ENCODE data around the gene PJVK.
A peak's percentile ranks its signal among the peaks of the same experiment; 100 is the strongest.

The PJVK gene

GRCh38 chr2:178449700-178450523, 1.3 kb upstream of the PJVK start:
- Histone ChIP-seq H3K14ac (ENCODE audit: low read length) (peak overlapping the region; percentile 63), H3K4ac (ENCODE audit: low read depth, low read length) (peak overlapping the region; percentile 87), H3K18ac (ENCODE audit: low read length) (peak overlapping the region; percentile 30), H3K23ac (ENCODE audit: low read length) (no peak overlapping the region), H2BK12ac (ENCODE audit: low read length) (no peak overlapping the region), H2AFZ (ENCODE audit: insufficient read depth, low read length, poor library complexity) (peak overlapping the region; percentile 48), H3K27me3 (ENCODE audit: insufficient read depth, low read length) (no peaks in the 10 kb centered on the region), H2AK5ac (ENCODE audit: low read length) (no peak overlapping the region), H3K79me1 (ENCODE audit: low read length) (peaks cover 11% of the 10 kb centered on the region), H3K4me1 (ENCODE audit: control insufficient read depth in 1 of 2, insufficient read depth in 2 of 2, low read length in 2 of 2) (peaks cover 7 to 11% of the 10 kb centered on the region in 2 experiments), H3K27ac (ENCODE audit: low read depth, low read length) (peak overlapping the region; percentile 57), H3K9me3 (ENCODE audit: insufficient read depth, low read depth, low read length) (no peaks in the 10 kb centered on the region), H2BK120ac (ENCODE audit: insufficient read depth, low read length, poor library complexity) (no peak overlapping the region), H2BK5ac (ENCODE audit: low read depth, low read length, poor library complexity) (no peak overlapping the region), H3K36me3 (ENCODE audit: control insufficient read depth in 1 of 2, insufficient read depth in 2 of 2, low read length in 2 of 2) (peaks cover 8 to 18% of the 10 kb centered on the region in 2 experiments), H3K9ac (ENCODE audit: low read length) (peak overlapping the region; percentile 70), H4K12ac (ENCODE audit: low read depth, low read length) (no peak overlapping the region), H3K79me2 (ENCODE audit: control insufficient read depth, insufficient read depth, low read length, poor library complexity) (peaks cover 6% of the 10 kb centered on the region), H3K4me2 (ENCODE audit: low read length) (peak overlapping the region; percentile 64), H4K8ac (ENCODE audit: low read depth, low read length) (peak overlapping the region; percentile 69), H3K4me3 (ENCODE audit: low read depth, low read length) (peak overlapping the region; percentile 99), H4K91ac (ENCODE audit: low read depth, low read length) (peak overlapping the region; percentile 11)
- peak in 1 of 2 donors; percentile 2 for DNase-seq
- WGBS (ENCODE audit: extremely low coverage, insufficient coverage, insufficient read length), result no CpG with 5 or more reads among the region's 18 CpGs

GRCh38 chr2:178450524-178450773, 729 bp upstream of the PJVK start:
- H3K4ac ChIP-seq (ENCODE audit: low read depth, low read length), result peak overlapping the region; percentile 87
- H4K12ac ChIP-seq (ENCODE audit: low read depth, low read length), result no peak overlapping the region
- H2AFZ ChIP-seq (ENCODE audit: insufficient read depth, low read length, poor library complexity), result peak overlapping the region; percentile 48
- H3K14ac ChIP-seq (ENCODE audit: low read length), result peak overlapping the region; percentile 63
- peak overlapping the region; percentile 11 for H4K91ac ChIP-seq (ENCODE audit: low read depth, low read length)
- no peaks in the 10 kb centered on the region for H3K9me3 ChIP-seq (ENCODE audit: insufficient read depth, low read depth, low read length)
- DNase-seq, result peak; percentile 87 to 88
- H3K79me1 ChIP-seq (ENCODE audit: low read length), result peaks cover 11% of the 10 kb centered on the region
- peak overlapping the region; percentile 69 for H4K8ac ChIP-seq (ENCODE audit: low read depth, low read length)
- no peak overlapping the region for H3K23ac ChIP-seq (ENCODE audit: low read length)
- H2AK5ac ChIP-seq (ENCODE audit: low read length), result no peak overlapping the region
- H3K4me3 ChIP-seq (ENCODE audit: low read depth, low read length), result peak overlapping the region; percentile 99
- no peak overlapping the region for H2BK12ac ChIP-seq (ENCODE audit: low read length)
- H3K27me3 ChIP-seq (ENCODE audit: insufficient read depth, low read length), result no peaks in the 10 kb centered on the region
- H3K4me1 ChIP-seq (ENCODE audit: control insufficient read depth in 1 of 2, insufficient read depth in 2 of 2, low read length in 2 of 2), result peaks cover 7 to 11% of the 10 kb centered on the region in 2 experiments
- peak overlapping the region; percentile 64 for H3K4me2 ChIP-seq (ENCODE audit: low read length)
- peaks cover 6% of the 10 kb centered on the region for H3K79me2 ChIP-seq (ENCODE audit: control insufficient read depth, insufficient read depth, low read length, poor library complexity)
- H2BK5ac ChIP-seq (ENCODE audit: low read depth, low read length, poor library complexity), result no peak overlapping the region
- H2BK120ac ChIP-seq (ENCODE audit: insufficient read depth, low read length, poor library complexity), result no peak overlapping the region
- WGBS (ENCODE audit: extremely low coverage, insufficient coverage, insufficient read length), result no CpG with 5 or more reads among the region's 25 CpGs
- H3K27ac ChIP-seq (ENCODE audit: low read depth, low read length), result peak overlapping the region; percentile 57
- H3K36me3 ChIP-seq (ENCODE audit: control insufficient read depth in 1 of 2, insufficient read depth in 2 of 2, low read length in 2 of 2), result peaks cover 8 to 17% of the 10 kb centered on the region in 2 experiments
- H3K9ac ChIP-seq (ENCODE audit: low read length), result peak overlapping the region; percentile 70
- peak overlapping the region; percentile 30 for H3K18ac ChIP-seq (ENCODE audit: low read length)

- Histone ChIP-seq H4K91ac (ENCODE audit: low read depth, low read length) (no peak overlapping the region), H3K9me3 (ENCODE audit: insufficient read depth, low read depth, low read length) (no peaks in the 10 kb centered on the region), H3K4me2 (ENCODE audit: low read length) (no peak overlapping the region), H2AFZ (ENCODE audit: insufficient read depth, low read length, poor library complexity) (no peak overlapping the region), H2BK12ac (ENCODE audit: low read length) (no peak overlapping the region), H3K79me2 (ENCODE audit: control insufficient read depth, insufficient read depth, low read length, poor library complexity) (peaks cover 6% of the 10 kb centered on the region), H3K36me3 (ENCODE audit: control insufficient read depth in 1 of 2, insufficient read depth in 2 of 2, low read length in 2 of 2) (peaks cover 2 to 10% of the 10 kb centered on the region in 2 experiments), H2BK5ac (ENCODE audit: low read depth, low read length, poor library complexity) (no peak overlapping the region), H3K4me1 (ENCODE audit: control insufficient read depth in 1 of 2, insufficient read depth in 2 of 2, low read length in 2 of 2) (peaks cover 7 to 11% of the 10 kb centered on the region in 2 experiments), H4K12ac (ENCODE audit: low read depth, low read length) (no peak overlapping the region), H3K14ac (ENCODE audit: low read length) (no peak overlapping the region), H3K18ac (ENCODE audit: low read length) (no peak overlapping the region), H4K8ac (ENCODE audit: low read depth, low read length) (no peak overlapping the region), H2AK5ac (ENCODE audit: low read length) (no peak overlapping the region), H2BK120ac (ENCODE audit: insufficient read depth, low read length, poor library complexity) (no peak overlapping the region), H3K27ac (ENCODE audit: low read depth, low read length) (no peak overlapping the region), H3K9ac (ENCODE audit: low read length) (no peak overlapping the region), H3K23ac (ENCODE audit: low read length) (no peak overlapping the region), H3K4ac (ENCODE audit: low read depth, low read length) (no peak overlapping the region), H3K27me3 (ENCODE audit: insufficient read depth, low read length) (no peaks in the 10 kb centered on the region), H3K79me1 (ENCODE audit: low read length) (peaks cover 11% of the 10 kb centered on the region), H3K4me3 (ENCODE audit: low read depth, low read length) (no peak overlapping the region)
- no CpG with 5 or more reads among the region's 2 CpGs for WGBS (ENCODE audit: extremely low coverage, insufficient coverage, insufficient read length)
- no peak for DNase-seq
Observed at GRCh38 chr2:178452334-178452733, 1.2 kb downstream of the PJVK start.

- Histone ChIP-seq H3K23ac (ENCODE audit: low read length) (no peak overlapping the region), H3K79me2 (ENCODE audit: control insufficient read depth, insufficient read depth, low read length, poor library complexity) (peaks cover 6% of the 10 kb centered on the region), H3K4ac (ENCODE audit: low read depth, low read length) (no peak overlapping the region), H4K8ac (ENCODE audit: low read depth, low read length) (no peak overlapping the region), H3K79me1 (ENCODE audit: low read length) (peaks cover 11% of the 10 kb centered on the region), H3K4me1 (ENCODE audit: control insufficient read depth in 1 of 2, insufficient read depth in 2 of 2, low read length in 2 of 2) (peaks cover 7 to 11% of the 10 kb centered on the region in 2 experiments), H2AK5ac (ENCODE audit: low read length) (no peak overlapping the region), H2AFZ (ENCODE audit: insufficient read depth, low read length, poor library complexity) (no peak overlapping the region), H3K4me3 (ENCODE audit: low read depth, low read length) (no peak overlapping the region), H4K12ac (ENCODE audit: low read depth, low read length) (no peak overlapping the region), H2BK120ac (ENCODE audit: insufficient read depth, low read length, poor library complexity) (no peak overlapping the region), H2BK5ac (ENCODE audit: low read depth, low read length, poor library complexity) (no peak overlapping the region), H3K27ac (ENCODE audit: low read depth, low read length) (no peak overlapping the region), H3K36me3 (ENCODE audit: control insufficient read depth in 1 of 2, insufficient read depth in 2 of 2, low read length in 2 of 2) (peaks cover 2 to 10% of the 10 kb centered on the region in 2 experiments), H3K27me3 (ENCODE audit: insufficient read depth, low read length) (no peaks in the 10 kb centered on the region), H3K9ac (ENCODE audit: low read length) (no peak overlapping the region), H3K4me2 (ENCODE audit: low read length) (no peak overlapping the region), H3K14ac (ENCODE audit: low read length) (no peak overlapping the region), H3K9me3 (ENCODE audit: insufficient read depth, low read depth, low read length) (no peaks in the 10 kb centered on the region), H3K18ac (ENCODE audit: low read length) (no peak overlapping the region), H4K91ac (ENCODE audit: low read depth, low read length) (no peak overlapping the region), H2BK12ac (ENCODE audit: low read length) (no peak overlapping the region)
- WGBS (ENCODE audit: extremely low coverage, insufficient coverage, insufficient read length), result no CpG with 5 or more reads among the region's 5 CpGs
- no peak for DNase-seq
Observed at GRCh38 chr2:178452870-178453269, 1.7 kb downstream of the PJVK start.

Measured in trophoblast cell (in vitro differentiated cells and primary cell).